Skin epidermis (tissue), 12 donors: Measurements from ENCODE around the gene COG3.
A peak's percentile ranks its signal among the peaks of the same experiment; 100 is the strongest.

Experiments used
- H3K27ac ChIP-seq, 21 experiments: fragments of 200-600 bp; sonication (generic) in 11 of 21; one replicate each; pipeline ENCODE4 v1.5.0; 2020; ENCODE audit warnings: mild to moderate bottlenecking in 3 of 21, inconsistent platforms in 2 of 21, moderate library complexity in 2 of 21
- H3K4me3 ChIP-seq, 7 experiments: fragments of 200-600 bp; sonication (generic) in 2 of 7; one replicate each; pipeline ENCODE4 v1.5.0; 2020; ENCODE audit warnings: inconsistent platforms in 2 of 7, mild to moderate bottlenecking in 2 of 7, moderate library complexity in 1 of 7

Gene COG3

DNA sequence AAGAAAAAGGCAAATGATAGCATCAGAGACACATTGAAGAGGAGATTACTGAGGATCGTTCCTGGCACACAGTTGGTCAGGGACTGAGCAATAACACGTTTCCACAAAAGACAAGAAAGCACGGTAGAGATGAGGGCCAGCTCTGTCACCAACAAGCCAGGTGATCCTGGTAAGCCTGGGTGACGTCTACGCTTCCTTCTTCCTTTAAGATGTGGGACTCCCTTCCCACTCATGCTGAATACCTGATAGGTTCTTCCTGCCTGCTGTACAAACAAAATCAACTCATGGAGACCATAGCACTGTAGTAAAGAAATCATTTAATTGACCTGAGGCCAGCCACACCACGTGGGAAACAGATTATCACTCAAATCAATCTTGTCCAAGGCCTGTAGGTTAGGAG lies 19.7 kb upstream of the COG3 start:
- no peak overlapping the region for H3K4me3 ChIP-seq
- no peak overlapping the region for H3K27ac ChIP-seq

DNA sequence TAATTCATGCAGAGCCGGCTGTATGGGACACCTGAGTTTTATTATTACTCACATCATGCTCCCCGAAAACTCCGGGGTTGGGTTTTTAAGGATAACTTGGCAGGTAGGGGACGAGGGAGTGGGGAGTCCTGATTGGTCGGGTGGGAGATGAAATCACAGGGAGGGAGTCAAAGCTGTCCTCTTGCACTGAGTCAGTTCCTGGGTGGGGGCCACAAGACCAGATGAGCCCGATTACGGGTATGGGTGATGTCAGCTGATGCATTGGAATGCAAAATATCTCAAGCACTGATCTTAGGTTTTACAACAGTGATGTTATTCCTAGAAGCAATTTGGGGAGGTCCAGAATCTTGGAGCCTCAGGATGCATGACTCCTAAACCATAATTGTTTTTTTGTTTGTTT lies 18.6 kb upstream of the COG3 start:
- Histone ChIP-seq H3K4me3 (no peak overlapping the region), H3K27ac (no peak overlapping the region)

DNA sequence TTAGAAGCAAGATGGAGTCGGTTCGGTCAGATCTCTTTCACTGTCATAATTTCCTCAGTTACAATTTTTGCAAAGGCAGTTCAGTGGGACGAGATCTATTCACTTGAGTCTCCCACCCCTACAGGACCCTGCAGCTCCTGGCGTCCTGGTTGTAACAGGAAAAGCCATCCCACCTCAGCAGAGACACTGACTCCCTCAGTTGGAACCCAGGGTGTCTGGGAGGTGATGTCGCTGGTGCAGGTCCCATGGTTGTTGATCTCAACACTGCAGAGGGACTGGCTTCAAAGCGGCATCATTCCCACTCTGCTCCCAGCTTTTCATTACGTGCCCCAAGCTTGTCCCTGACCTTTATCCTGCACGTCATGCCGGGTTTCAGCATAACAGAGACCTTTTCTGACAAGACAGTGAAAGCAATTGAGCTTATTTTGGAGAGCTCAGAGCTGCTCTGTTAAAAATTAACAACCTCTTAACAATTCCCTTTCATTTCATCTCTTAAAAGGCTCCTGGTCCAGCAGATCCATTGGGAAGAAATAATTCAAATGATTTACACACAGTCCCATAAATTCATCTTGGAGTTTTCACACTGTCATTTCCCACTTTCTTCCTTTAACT lies 17.6 kb upstream of the COG3 start:
- no peak overlapping the region for H3K4me3 ChIP-seq
- H3K27ac ChIP-seq, result no peak overlapping the region

DNA sequence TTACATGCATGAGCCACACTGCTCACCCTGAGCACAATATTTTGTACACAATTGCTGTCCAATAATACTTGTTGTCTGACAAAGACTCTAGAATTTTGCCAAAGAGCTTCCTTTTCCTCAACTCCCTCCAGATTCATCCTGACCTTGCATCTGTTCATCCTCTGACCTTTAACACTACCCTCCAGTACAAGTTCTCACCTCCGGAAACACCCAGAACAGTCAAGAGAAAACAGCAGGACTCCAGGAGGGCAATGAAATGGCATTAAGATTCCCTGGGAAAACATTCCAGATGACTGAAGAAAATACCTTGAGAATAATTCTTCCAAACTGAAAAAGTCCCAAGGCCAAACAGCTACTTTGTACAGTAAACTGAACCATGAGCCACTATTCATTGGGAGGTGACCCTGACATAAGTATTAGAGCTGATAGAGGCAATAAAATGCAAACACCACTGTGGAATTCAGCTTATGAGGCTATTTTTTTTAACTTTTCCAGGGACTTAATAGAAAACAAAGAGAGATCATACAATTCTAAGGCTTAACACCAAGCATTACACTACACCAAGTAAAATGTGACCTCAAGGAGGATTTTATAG lies 15.7 kb upstream of the COG3 start:
- Histone ChIP-seq H3K27ac (no peak overlapping the region), H3K4me3 (no peak overlapping the region)

DNA sequence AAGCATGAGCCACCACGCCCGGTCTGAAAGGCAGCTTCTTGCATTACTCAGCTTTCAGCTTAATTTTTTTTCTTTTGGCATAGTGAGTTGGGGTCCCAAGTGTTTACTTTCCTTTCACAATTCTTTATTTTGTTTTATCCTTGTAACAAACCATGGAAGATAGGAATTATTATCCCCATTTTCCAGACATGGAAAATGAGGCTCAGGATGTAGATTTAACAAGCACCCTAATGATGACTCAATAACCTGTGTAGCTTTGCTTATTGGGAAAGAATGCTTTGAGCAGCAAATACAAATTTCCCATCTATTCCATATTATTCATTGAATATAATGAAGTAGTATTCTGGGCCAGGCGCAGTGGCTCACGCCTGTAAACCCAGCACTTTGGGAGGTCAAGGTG lies 13.5 kb upstream of the COG3 start:
- Histone ChIP-seq H3K4me3 (no peak overlapping the region), H3K27ac (no peak overlapping the region)

DNA sequence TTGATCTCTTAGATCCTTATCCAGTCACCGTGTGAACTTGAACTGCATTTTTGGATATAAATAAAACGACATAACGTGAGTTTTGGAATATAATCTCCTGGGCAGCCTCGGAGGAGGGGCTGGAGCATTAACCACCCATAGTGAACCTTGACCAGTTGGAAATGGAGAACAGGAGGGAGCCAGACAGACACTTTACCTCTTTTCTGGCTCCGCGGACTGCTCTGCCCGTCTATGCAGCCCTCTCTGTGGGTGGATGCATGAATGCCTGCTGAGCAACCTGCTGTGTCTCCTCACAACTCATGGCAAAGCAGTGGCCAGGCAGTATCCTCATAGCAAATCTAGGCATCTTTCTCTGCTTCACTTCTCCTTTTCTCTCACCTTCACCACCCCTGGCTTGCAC lies 10.5 kb upstream of the COG3 start:
- Histone ChIP-seq H3K4me3 (no peak overlapping the region), H3K27ac (no peak overlapping the region)

DNA sequence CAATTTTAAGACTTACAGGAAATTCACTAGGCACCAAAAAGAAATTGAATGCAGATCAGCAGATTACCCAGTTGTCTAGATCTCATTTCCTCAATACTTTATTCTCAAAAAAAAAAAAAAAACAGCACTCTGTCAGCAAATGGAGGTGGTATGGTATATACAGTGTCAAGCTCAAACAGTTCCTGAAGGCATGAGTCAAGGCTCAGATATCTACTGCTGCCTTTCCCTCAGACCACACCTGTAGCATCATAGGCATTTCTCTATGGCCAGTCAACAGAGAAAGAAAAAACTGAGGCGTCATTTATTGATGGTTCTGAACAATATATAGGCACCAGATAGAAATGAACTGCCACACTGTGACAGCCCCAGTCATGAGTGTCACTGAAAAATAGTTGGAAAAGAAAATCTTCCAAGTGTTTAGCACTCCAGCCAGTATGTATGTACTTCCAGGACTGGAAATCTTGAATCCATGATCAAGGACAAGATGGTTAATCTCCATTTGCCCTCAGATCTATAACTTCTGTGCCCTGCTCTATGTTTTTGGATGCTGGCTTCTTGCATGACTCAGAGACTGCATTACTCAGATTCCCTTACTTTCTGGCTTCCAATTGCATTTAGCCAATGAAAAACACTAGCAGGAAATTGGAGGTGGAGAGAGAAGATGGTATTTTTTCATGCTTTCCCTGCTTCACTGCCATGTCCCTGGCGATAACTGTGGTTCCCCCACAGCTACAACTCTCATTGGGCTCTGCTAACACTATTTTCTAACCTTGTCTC lies 8.4 kb upstream of the COG3 start:
- Histone ChIP-seq H3K27ac (peak overlapping the region in 2 of 21 experiments; percentile 14 to 48), H3K4me3 (no peak overlapping the region)

DNA sequence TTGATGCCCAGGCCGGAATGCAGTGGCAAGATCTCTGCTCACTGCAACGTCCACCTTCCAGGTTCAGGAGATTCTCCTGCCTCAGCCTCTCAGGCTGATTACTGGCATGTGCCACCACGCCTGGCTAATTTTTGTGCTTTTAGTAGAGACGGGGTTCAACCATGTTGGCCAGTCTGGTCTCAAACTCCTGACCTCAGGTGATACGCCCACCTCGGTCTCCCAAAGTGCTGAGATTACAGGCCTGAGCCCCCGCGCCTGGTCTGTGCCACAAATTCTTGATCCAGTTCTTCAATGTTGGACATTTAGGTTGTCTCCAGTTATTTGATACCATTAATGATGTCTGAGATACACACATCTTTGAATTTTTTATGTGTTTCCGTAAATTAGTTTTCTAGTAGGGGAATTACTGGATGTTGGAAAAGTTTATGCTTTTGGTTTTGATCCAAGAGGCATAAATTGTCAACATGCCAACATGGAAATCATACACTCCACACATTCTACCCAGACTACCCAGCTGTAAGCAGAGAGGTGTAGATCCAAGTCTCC lies 525 bp upstream of the COG3 start:
- Histone ChIP-seq H3K4me3 (peak overlapping the region; percentile 64 to 98 (median 88)), H3K27ac (peak overlapping the region in 19 of 21 experiments; percentile 63 to 98 (median 94))

DNA sequence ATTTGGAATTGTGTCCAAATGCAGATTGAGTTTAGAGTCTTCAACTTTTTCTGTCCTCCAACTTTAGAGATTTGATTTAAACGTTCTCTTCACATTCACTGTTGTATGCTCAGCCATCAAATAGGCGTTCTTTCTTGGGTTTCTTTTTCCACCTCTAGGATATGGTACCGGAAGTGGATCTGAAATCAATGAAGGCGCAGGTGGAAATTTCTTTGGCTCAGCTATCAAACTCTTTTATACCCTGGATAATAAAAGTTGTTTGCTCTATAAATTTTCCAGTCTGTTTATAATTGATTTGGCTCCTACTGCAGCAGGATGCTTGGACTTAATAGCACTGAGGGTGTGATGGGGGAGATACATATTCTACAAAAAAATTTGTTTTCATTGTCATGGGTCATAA lies 1.6 kb downstream of the COG3 start:
- no peak overlapping the region for H3K27ac ChIP-seq
- H3K4me3 ChIP-seq, result peak overlapping the region in 1 of 7 experiments; percentile 95

DNA sequence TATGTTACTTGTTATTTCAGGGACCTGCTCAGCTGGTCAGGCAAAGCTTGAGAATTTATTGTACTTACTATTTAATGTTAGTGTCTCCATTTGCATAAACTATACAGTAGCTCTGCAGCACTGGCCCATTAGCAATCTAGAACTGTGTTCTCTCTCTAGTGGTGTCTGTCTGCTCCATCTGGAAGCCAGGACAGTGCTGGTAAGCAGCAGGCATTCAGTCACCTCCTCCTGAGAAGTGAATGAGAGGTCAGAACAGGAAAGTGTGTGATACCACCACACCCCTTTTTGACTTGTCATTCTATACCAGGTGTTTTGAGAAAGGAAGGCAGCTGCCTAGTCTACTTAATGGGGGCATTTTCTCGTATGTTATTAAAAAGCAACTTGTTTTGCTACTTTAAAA lies 3.9 kb downstream of the COG3 start:
- H3K4me3 ChIP-seq, result no peak overlapping the region
- H3K27ac ChIP-seq, result no peak overlapping the region

DNA sequence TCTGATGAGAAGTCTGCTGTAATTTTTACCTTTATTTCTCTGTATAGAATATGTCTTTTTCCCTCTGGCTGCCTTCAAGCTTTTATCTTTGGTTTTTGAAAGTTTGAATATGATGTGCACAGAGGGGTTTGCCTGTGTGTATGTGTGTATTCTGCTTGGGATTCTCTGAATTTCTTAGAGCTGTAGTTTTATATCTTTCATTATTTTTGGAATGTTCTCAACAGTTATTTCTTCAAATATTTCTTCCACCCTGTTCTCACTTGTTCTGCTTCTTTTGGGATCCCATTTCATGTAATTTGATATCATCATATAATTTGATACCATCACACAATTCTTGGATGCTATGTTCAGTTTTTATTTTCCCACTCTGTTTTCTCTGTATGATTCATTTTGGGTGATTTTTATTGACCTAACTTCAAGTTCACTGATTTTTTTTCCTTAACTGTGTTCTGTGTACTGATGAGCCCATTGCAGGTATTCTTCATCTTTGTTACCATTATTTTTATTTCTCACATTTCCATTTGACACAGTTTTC lies 7.5 kb downstream of the COG3 start:
- no peak overlapping the region for H3K27ac ChIP-seq
- no peak overlapping the region for H3K4me3 ChIP-seq

DNA sequence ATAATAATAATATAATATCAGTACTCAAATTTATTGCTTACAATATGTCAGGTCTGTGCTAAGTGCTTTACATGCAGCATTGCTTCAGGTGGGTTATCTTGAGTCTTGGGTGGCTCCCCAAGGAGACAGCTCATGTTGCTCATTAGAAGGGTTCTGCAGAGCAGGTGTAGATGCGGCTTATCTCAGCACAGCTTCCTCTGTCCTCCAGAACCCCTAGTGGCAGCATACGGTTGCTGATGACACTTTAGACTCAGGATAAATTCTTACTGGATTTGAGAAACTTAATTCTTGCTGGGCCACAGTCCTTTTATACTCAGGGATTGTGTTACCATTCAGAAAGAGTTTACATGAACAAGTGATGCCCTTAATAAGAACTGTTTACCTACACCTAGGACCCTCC lies 8.9 kb downstream of the COG3 start:
- Histone ChIP-seq H3K27ac (no peak overlapping the region), H3K4me3 (no peak overlapping the region)

DNA sequence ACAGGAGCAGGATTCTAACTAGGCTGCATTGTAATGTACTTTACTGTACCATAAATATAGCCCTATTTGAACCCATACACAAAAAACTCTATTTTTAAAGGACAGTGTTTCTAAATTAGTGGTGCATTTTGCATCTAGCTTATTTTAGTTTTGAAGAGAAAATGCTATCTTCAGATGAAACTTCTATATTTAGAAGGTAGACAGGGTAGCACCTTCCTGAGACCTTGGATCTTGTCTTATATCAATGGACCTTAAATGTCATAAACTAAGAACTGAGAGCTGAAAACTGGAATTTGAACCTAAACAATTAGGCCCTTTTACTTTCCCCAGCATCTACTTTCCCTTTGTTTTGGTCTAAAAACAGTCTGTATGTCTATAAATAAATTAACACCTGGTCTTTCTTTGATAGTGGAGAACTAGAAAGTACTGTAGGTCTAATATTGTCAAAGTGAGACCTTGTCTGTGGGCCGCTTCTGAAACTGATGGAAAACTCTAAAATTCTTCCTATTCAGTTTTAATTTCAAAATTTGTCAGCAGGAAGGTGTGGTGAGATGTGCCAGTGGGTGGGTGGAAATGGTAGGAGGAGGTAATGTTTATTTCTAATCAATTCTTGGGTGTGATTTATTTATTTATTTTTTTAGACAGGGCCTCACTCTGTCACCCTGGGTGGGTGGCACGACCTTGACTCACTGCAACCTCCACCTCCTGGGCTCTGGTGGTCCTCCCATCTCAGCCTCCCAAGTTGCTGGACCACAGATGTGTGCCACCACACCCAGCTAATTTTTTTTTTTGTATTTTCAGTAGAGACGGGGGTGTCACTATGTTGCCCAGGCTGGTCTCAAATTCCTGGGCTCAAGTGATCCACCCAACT lies 10.1 kb downstream of the COG3 start:
- no peak overlapping the region for H3K27ac ChIP-seq
- H3K4me3 ChIP-seq, result no peak overlapping the region

DNA sequence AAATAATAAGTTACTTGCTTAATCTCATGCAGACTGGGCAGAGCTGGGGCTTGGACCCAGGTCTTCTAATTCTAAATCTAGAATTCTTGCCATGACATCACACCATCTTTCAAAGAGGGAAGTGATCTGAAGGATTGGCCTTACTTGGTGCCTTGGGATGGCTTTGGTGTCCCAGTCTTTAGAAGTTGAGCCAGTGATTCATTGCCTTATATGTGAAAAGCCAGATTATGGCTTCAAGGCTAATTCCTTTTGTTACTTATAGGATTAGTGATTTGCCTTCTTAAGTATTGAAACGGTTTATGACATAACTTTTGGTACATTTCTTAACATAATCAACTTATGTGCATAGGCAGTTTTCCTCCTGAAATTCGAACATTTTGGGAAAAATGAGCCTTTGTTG lies 14.9 kb downstream of the COG3 start:
- no peak overlapping the region for H3K27ac ChIP-seq

DNA sequence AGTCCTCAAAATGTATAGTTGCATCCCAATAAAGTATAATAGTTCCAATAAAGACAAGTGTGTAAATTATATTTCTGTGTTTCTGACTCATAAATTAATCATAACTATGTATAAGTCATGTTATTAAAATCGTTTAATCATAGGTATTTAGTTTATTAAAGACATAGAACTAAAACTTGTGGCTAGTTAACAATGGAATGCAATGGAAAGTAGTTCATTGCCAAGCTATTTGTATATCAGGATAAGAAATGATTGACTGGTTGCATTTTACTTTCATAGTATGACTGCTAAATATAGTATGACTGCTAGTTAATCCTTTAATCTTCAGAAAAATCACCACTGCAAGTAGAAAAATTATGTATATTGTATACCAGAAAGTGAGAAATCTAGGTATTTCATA lies 16.9 kb downstream of the COG3 start:
- peak overlapping the region in 3 of 21 experiments; percentile 5 to 14 (median 9) for H3K27ac ChIP-seq
- H3K4me3 ChIP-seq, result no peak overlapping the region

More for the DNA sequence above, 14.9 kb downstream of the COG3 start:
- H3K4me3 ChIP-seq, result no peak overlapping the region

DNA sequence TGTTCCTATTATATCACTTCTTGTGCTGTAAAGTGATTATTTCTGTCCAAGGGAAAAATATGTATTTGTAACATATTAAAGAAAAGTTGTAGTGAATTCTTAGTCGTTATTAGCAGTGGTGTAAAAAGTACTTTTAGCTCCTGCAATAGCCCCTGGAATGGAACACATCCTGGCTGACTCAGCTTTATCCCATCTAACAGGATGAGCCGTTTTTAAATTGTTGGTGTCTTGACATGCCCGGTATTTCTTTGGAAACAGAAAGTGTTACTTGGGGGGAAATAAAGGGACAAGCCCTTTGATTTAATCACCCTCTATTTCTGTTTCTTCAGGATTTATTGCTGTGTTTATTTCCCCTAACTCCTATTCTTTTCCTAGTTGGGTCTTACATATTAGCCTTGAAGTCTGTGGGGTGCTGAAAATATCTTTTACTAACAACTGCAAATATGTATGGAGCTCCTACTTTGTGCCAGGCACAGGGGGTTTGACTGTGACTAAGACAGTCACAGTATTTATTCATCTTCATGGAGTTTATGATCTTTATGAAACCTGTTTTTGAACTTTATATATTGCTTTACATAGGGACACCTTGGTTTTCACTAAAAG lies 17.9 kb downstream of the COG3 start:
- H3K4me3 ChIP-seq, result no peak overlapping the region

DNA sequence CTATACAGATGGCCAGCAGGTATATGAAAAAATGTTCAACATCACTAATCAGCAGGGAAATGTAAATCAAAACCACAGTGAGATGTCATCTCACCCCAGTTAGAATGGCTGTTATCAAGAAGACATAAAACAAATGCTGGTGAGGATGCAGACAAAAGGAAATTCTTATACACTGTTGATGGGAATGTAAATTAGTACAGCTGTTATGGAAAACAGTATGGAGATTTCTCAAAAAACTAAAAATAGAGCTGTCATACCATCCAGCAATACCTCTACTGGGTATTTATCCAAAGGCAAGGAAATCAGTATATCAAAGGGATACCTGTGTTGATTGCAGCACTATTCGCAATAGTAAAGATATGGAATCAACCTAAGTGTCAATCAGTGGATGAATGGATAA lies 22.9 kb downstream of the COG3 start:
- Histone ChIP-seq H3K4me3 (no peak overlapping the region), H3K27ac (no peak overlapping the region)

More for the DNA sequence above, 17.9 kb downstream of the COG3 start:
- H3K27ac ChIP-seq, result peak overlapping the region in 7 of 21 experiments; percentile 4 to 39 (median 23)

DNA sequence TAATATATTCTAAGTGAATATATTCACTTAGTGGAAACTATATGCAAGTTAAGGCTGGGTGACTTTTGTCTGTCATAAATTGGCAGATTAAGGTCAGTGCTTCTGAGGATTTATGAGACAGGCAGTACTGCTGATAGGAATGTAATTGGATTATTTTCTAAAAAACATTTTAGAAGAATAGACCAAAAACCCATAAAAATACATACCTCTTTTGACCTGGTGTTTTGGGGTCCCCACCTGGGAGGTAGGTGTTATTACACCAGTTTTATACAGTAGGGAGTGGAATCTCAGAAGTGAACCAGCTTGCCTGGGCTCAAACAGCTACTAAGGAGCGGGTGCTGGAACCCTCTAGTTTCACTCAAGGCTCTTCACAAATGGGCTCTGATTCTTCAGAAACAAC lies 25.3 kb downstream of the COG3 start:
- Histone ChIP-seq H3K4me3 (no peak overlapping the region), H3K27ac (no peak overlapping the region)

DNA sequence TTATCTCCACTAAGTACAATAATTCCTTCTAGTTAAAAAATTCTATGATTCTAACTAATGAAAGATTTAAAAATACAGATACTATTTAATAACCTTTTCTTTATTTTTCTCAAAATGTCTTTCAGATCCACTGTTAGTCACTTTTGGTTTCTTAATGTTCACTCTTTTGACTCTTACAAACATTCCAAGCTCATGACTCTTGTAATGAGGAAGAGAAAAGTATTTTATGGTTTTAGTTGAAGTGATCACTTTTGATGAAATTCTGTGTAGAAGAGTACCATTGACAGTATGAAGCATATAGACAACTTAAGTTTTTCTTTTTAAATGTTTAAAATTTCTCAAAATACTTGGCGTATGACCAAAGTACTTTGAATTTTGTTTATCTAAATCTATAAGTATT lies 27.8 kb downstream of the COG3 start:
- Histone ChIP-seq H3K4me3 (no peak overlapping the region), H3K27ac (peak overlapping the region in 1 of 21 experiments; percentile 24)
